Activated T-cell treated with anti-CD3 and anti-CD28 coated beads, Interleukin-2, amount 50 U/mL, for 4 hours (primary cell): ENCODE data around the gene RNF40. TPM values are rescaled to one million over a fixed set of nuclear protein-coding genes. Genes with fewer than 3 reads are reported as not detected.

Experiments used
- ATAC-seq, 2 donors: fragments of 200-7000 bp; cut with Tn5 transposase; one replicate each; pipeline ENCODE4 v1.10.0; 2021
- DNase-seq: peaks from one replicate; pipeline ENCODE4 v3.0.0-alpha.2; 2020
- H3K27me3 Mint-ChIP-seq: one replicate; pipeline ENCODE4 v1.8.0; 2021; ENCODE audit warnings: low read depth, mixed read lengths
- H3K36me3 Mint-ChIP-seq: one replicate; pipeline ENCODE4 v1.8.0; 2022; ENCODE audit warnings: mixed read lengths; ENCODE audit not compliant: insufficient read depth
- H3K4me1 Mint-ChIP-seq: one replicate; pipeline ENCODE4 v1.8.0; 2021; ENCODE audit warnings: low read depth, mixed read lengths
- H3K4me3 Mint-ChIP-seq: one replicate; pipeline ENCODE4 v1.8.0; 2021; ENCODE audit warnings: mild to moderate bottlenecking, moderate library complexity, mixed read lengths
- H3K9me3 Mint-ChIP-seq: one replicate; pipeline ENCODE4 v1.8.0; 2021; ENCODE audit warnings: mixed read lengths
- total RNA-seq, 3 donors: library from RNA; stranded (reverse); gene quantifications; one replicate each; pipeline ENCODE4 v1.2.1, GENCODE V29; 2021

RNF40 gene
- total RNA-seq, 3 donors from 2014 or later = 111 to 115 (median 113) TPM

GRCh38 chr16:30764816-30765465, 2.8 kb downstream of the RNF40 start:
- no peak overlapping the region for H3K4me3 Mint-ChIP-seq
- no peaks in the 10 kb centered on the region for H3K9me3 Mint-ChIP-seq
- peaks cover 32% of the 10 kb centered on the region for H3K36me3 Mint-ChIP-seq
- peaks cover 27% of the 10 kb centered on the region for H3K4me1 Mint-ChIP-seq
- H3K27me3 Mint-ChIP-seq = no peaks in the 10 kb centered on the region
- ATAC-seq (no peak), DNase-seq (no peak)

GRCh38 chr16:30766206-30766932, 4.2 kb downstream of the RNF40 start:
- no peak overlapping the region for H3K4me3 Mint-ChIP-seq
- H3K4me1 Mint-ChIP-seq = peaks cover 18% of the 10 kb centered on the region
- H3K27me3 Mint-ChIP-seq = no peaks in the 10 kb centered on the region
- DNase-seq = no peak
- no peak for ATAC-seq
- no peaks in the 10 kb centered on the region for H3K9me3 Mint-ChIP-seq
- H3K36me3 Mint-ChIP-seq = peaks cover 36% of the 10 kb centered on the region

GRCh38 chr16:30766933-30767284, 4.8 kb downstream of the RNF40 start:
- H3K36me3 Mint-ChIP-seq = peaks cover 36% of the 10 kb centered on the region
- H3K4me3 Mint-ChIP-seq = no peak overlapping the region

GRCh38 chr16:30767767-30768465, 5.8 kb downstream of the RNF40 start:
- no peak for DNase-seq
- H3K4me1 Mint-ChIP-seq = peaks cover 14% of the 10 kb centered on the region
- H3K36me3 Mint-ChIP-seq = peaks cover 41% of the 10 kb centered on the region
- no peaks in the 10 kb centered on the region for H3K27me3 Mint-ChIP-seq
- no peaks in the 10 kb centered on the region for H3K9me3 Mint-ChIP-seq
- no peak for ATAC-seq
- no peak overlapping the region for H3K4me3 Mint-ChIP-seq

More at GRCh38 chr16:30766933-30767284, 4.8 kb downstream of the RNF40 start:
- no peak for ATAC-seq
- Mint-ChIP-seq H3K9me3 (no peaks in the 10 kb centered on the region), H3K27me3 (no peaks in the 10 kb centered on the region), H3K4me1 (peaks cover 18% of the 10 kb centered on the region)
- DNase-seq = no peak

GRCh38 chr16:30768583-30769181, 6.6 kb downstream of the RNF40 start:
- Mint-ChIP-seq H3K4me3 (no peak overlapping the region), H3K36me3 (peaks cover 38% of the 10 kb centered on the region), H3K4me1 (peaks cover 9% of the 10 kb centered on the region), H3K27me3 (no peaks in the 10 kb centered on the region), H3K9me3 (no peaks in the 10 kb centered on the region)
- DNase-seq (no peak), ATAC-seq (no peak)

GRCh38 chr16:30769379-30770089, 7.4 kb downstream of the RNF40 start:
- Mint-ChIP-seq H3K4me3 (no peak overlapping the region), H3K36me3 (peaks cover 38% of the 10 kb centered on the region), H3K27me3 (no peaks in the 10 kb centered on the region), H3K9me3 (no peaks in the 10 kb centered on the region), H3K4me1 (peaks cover 8% of the 10 kb centered on the region)
- ATAC-seq = no peak
- no peak for DNase-seq

GRCh38 chr16:30771726-30772125, 9.6 kb downstream of the RNF40 start:
- DNase-seq (no peak), ATAC-seq (no peak)
- Mint-ChIP-seq H3K4me3 (no peak overlapping the region), H3K36me3 (peaks cover 28% of the 10 kb centered on the region), H3K4me1 (peaks cover 15% of the 10 kb centered on the region), H3K9me3 (no peaks in the 10 kb centered on the region), H3K27me3 (no peaks in the 10 kb centered on the region)

- H3K4me1 Mint-ChIP-seq = peaks cover 19% of the 10 kb centered on the region
- DNase-seq = no peak
- H3K9me3 Mint-ChIP-seq = no peaks in the 10 kb centered on the region
- no peak overlapping the region for H3K4me3 Mint-ChIP-seq
- ATAC-seq = no peak
- peaks cover 19% of the 10 kb centered on the region for H3K36me3 Mint-ChIP-seq
- peaks cover 7% of the 10 kb centered on the region for H3K27me3 Mint-ChIP-seq
Measured at GRCh38 chr16:30773826-30774225, 11.7 kb downstream of the RNF40 start.

- ATAC-seq (no peak), DNase-seq (no peak)
- Mint-ChIP-seq H3K9me3 (no peaks in the 10 kb centered on the region), H3K4me3 (peak overlapping the region; percentile 92), H3K4me1 (peaks cover 18% of the 10 kb centered on the region), H3K27me3 (peaks cover 7% of the 10 kb centered on the region), H3K36me3 (peaks cover 16% of the 10 kb centered on the region)
Measured at GRCh38 chr16:30774367-30775130, 12.4 kb downstream of the RNF40 start.

- peaks cover 16% of the 10 kb centered on the region for H3K36me3 Mint-ChIP-seq
- ATAC-seq (no peak), DNase-seq (no peak)
- peaks cover 18% of the 10 kb centered on the region for H3K4me1 Mint-ChIP-seq
- no peaks in the 10 kb centered on the region for H3K9me3 Mint-ChIP-seq
- peaks cover 7% of the 10 kb centered on the region for H3K27me3 Mint-ChIP-seq
- H3K4me3 Mint-ChIP-seq = peak overlapping the region; percentile 92
Measured at GRCh38 chr16:30775131-30775391, 12.9 kb downstream of the RNF40 start.

GRCh38 chr16:30775392-30776188, 13.5 kb downstream of the RNF40 start:
- H3K4me1 Mint-ChIP-seq = peaks cover 18% of the 10 kb centered on the region
- H3K9me3 Mint-ChIP-seq = no peaks in the 10 kb centered on the region
- ATAC-seq (peak; percentile 89 to 91), DNase-seq (peak; percentile 41)
- peak overlapping the region; percentile 92 for H3K4me3 Mint-ChIP-seq
- peaks cover 7% of the 10 kb centered on the region for H3K27me3 Mint-ChIP-seq
- H3K36me3 Mint-ChIP-seq = peaks cover 16% of the 10 kb centered on the region

GRCh38 chr16:30777591-30778297, 15.6 kb downstream of the RNF40 start:
- Mint-ChIP-seq H3K27me3 (peaks cover 7% of the 10 kb centered on the region), H3K36me3 (peaks cover 8% of the 10 kb centered on the region), H3K4me3 (peak overlapping the region; percentile 92), H3K9me3 (no peaks in the 10 kb centered on the region), H3K4me1 (peaks cover 18% of the 10 kb centered on the region)
- ATAC-seq (no peak), DNase-seq (no peak)
